Activated T-cell treated with anti-CD3 and anti-CD28 coated beads, Interleukin-2, amount 50 U/mL, for 4 hours (primary cell): ENCODE measurements around the gene FGFBP2. TPM values are rescaled to one million over a fixed set of nuclear protein-coding genes. Genes with fewer than 3 reads are reported as not detected.

Experiments
- ATAC-seq, 2 donors: fragments of 200-7000 bp; cut with Tn5 transposase; one replicate each; pipeline ENCODE4 v1.10.0; 2021
- DNase-seq: peaks from one replicate; pipeline ENCODE4 v3.0.0-alpha.2; 2020
- H3K27me3 Mint-ChIP-seq: one replicate; pipeline ENCODE4 v1.8.0; 2021; ENCODE audit warnings: low read depth, mixed read lengths
- H3K36me3 Mint-ChIP-seq: one replicate; pipeline ENCODE4 v1.8.0; 2022; ENCODE audit warnings: mixed read lengths; ENCODE audit not compliant: insufficient read depth
- H3K4me1 Mint-ChIP-seq: one replicate; pipeline ENCODE4 v1.8.0; 2021; ENCODE audit warnings: low read depth, mixed read lengths
- H3K4me3 Mint-ChIP-seq: one replicate; pipeline ENCODE4 v1.8.0; 2021; ENCODE audit warnings: mild to moderate bottlenecking, moderate library complexity, mixed read lengths
- H3K9me3 Mint-ChIP-seq: one replicate; pipeline ENCODE4 v1.8.0; 2021; ENCODE audit warnings: mixed read lengths
- total RNA-seq, 3 donors: library from RNA; stranded (reverse); gene quantifications; one replicate each; pipeline ENCODE4 v1.2.1, GENCODE V29; 2021

Gene FGFBP2
- total RNA-seq, 3 donors from 2014 or later: 2.0 to 3.9 (median 3.4) TPM

DNA sequence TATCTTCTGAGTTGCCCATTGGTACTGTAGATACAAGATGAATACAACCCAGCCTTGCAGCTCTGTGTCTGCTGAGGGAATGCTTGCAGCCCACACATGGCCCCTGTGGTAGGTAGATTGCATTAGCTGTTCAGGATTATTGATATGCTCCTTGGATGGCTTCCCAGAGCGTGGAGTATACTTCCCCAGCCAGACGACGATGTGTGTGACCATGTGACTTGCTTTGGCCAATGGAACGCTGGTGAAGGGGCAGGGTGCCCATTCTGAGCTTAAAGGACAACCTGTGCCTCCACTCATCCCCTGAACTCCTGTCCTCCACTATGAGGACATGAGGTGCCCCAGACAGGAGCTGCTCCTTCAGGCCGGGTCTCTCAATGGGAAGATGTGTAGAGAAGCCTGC lies 23.9 kb upstream of the FGFBP2 start:
- Mint-ChIP-seq H3K4me3 (no peak overlapping the region), H3K4me1 (no peaks in the 10 kb centered on the region), H3K36me3 (no peaks in the 10 kb centered on the region), H3K9me3 (no peaks in the 10 kb centered on the region), H3K27me3 (peaks cover 9% of the 10 kb centered on the region)
- no peak for DNase-seq
- ATAC-seq: no peak

- Mint-ChIP-seq H3K4me3 (no peak overlapping the region), H3K36me3 (no peaks in the 10 kb centered on the region), H3K9me3 (no peaks in the 10 kb centered on the region), H3K4me1 (no peaks in the 10 kb centered on the region), H3K27me3 (no peaks in the 10 kb centered on the region)
- no peak for DNase-seq
- ATAC-seq: no peak
Measured at GRCh38 chr4:15983610-15984009, 20.6 kb upstream of the FGFBP2 start.

DNA sequence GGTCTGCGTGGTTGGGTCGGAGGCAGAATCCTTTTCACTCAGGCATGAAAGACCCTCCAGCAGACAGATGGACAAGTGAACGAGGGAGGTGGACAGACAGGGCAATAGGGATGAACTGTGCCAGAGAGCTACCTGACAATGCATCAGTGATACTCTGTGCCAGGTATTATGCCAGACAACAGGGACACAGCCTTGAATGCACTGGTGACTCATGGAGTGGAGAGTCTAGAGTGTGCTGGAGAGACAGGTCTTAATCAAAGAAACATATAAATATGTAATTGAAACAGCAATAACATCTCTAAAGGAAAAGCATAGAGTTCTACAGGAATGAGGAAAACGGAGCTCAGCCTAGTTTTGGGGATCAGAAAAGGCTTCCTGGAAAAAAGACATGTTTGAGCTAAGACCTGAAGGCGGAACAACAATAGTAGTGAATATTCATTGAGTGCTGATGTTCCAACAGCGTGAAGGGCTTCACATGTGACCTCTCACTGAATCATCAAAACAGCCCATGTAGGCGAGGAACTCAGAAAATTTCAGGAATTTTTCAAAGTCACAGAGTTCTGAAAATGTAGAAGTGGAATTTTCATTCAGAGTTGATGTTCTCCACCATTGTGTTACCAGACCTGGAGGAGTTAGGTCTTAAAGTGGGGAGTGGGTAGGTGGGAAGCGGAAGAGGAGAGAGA lies 20.0 kb upstream of the FGFBP2 start:
- Mint-ChIP-seq H3K4me3 (no peak overlapping the region), H3K36me3 (no peaks in the 10 kb centered on the region), H3K9me3 (no peaks in the 10 kb centered on the region), H3K4me1 (no peaks in the 10 kb centered on the region), H3K27me3 (no peaks in the 10 kb centered on the region)
- DNase-seq (no peak), ATAC-seq (no peak)

DNA sequence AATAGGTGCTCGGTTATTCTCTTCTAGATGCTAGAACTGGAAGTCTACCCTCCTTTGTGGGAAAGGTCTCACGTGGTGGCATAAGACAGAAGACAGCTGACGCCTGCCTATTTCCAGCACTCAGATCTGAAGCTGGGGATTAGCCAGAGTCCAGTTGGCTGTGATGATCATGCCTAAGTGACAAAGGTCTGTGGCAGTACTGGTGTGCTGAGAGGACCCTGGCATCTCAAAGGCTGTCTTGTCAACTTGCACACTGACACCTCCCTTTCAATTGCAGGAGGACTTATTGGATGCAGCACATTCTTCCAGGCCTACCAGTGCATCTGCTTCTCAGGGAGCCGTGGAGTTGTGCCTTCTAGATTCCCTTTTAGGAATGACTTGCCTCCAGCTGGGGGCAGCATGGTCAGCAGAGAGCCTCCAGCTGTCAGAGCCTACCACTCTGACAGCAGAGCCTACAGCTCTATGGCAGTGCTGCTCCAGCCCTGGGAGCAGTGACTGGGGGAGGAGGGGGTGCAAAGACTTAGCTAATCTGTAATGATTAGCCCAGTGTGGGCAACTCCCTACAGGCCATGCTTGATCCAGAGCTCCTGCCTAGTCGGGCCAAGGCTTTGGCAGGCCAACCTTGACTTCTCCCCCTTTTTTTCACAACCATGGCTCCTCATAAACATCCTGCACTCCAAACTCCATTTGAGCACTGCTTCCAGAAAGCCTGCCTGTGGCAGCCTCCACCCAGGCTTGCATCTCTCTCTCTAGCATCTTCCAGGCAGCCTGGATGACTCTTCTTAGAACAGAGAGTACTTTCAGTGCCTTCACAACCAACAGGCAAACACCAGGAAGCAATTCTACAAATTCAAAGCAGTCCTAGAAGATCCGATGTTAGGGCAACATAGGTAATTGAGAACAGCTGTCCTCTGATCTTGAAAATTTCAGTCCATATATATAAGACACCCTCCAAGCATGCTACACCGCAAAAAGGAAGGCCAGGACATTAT lies 13.8 kb upstream of the FGFBP2 start:
- Mint-ChIP-seq H3K36me3 (no peaks in the 10 kb centered on the region), H3K27me3 (no peaks in the 10 kb centered on the region), H3K4me3 (no peak overlapping the region), H3K9me3 (no peaks in the 10 kb centered on the region), H3K4me1 (no peaks in the 10 kb centered on the region)
- DNase-seq (no peak), ATAC-seq (no peak)

GRCh38 chr4:15971068-15971801 lies 8.3 kb upstream of the FGFBP2 start:
- ATAC-seq (no peak), DNase-seq (no peak)
- Mint-ChIP-seq H3K36me3 (no peaks in the 10 kb centered on the region), H3K9me3 (no peaks in the 10 kb centered on the region), H3K27me3 (no peaks in the 10 kb centered on the region), H3K4me3 (no peak overlapping the region), H3K4me1 (no peaks in the 10 kb centered on the region)

DNA sequence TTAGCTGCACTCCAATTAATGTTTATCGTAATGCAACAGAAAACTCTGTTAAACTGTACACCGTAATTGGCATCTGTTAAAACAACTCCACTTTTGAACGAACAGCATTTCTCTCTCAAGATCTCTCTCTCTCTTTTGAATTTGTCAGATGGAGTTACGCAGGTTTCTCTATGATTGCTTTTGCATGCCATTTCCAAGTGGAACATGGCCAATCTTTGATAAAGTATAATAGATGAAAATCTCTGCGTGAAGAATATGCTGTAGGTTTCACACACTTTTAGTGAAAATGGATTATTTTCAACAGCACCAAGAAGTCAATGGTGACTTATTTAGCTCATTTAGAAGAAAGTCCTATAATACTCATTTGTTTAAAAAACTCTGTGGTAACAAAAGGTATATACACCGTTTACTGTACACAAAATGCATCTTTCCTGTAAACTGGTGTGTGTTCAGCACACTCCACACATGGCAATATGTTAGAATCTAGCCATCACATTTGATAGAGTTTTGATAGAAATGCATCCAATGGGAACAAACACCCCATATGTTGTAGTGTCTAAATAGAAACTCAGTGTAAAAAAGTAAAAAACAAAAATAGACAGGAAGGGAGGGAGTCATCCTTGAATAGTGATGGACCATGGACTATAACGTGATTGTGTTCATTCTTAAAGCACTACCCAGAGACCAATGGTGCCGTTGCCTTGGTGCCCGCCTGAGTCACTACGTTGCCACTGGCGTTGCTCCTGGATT lies 5.8 kb upstream of the FGFBP2 start:
- no peaks in the 10 kb centered on the region for H3K27me3 Mint-ChIP-seq

DNA sequence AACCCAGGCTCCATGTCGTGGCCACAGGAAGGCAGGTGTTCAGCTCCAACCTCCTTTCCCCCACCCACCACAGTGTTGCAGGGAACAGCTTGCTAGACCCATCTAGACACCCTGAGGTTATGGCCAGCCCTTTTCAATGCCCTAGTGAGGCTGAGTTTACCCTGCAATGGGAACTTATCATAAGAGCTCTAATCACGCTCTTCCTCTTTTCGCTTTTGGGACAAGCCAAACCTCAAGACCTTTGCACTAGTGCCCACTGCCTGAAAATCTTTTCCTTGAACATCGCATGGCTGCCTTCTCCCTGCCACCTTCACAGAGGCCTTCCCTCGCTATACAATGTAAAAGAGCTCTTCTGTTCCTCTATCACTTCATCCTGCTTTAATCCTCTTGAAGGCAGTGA lies 2.4 kb upstream of the FGFBP2 start:
- Mint-ChIP-seq H3K4me1 (peaks cover 13% of the 10 kb centered on the region), H3K4me3 (no peak overlapping the region), H3K9me3 (no peaks in the 10 kb centered on the region), H3K36me3 (no peaks in the 10 kb centered on the region), H3K27me3 (no peaks in the 10 kb centered on the region)
- DNase-seq (no peak), ATAC-seq (no peak)

More for the DNA sequence above, 5.8 kb upstream of the FGFBP2 start:
- Mint-ChIP-seq H3K36me3 (no peaks in the 10 kb centered on the region), H3K4me1 (peaks cover 4% of the 10 kb centered on the region), H3K4me3 (no peak overlapping the region), H3K9me3 (no peaks in the 10 kb centered on the region)
- DNase-seq (no peak), ATAC-seq (no peak)

DNA sequence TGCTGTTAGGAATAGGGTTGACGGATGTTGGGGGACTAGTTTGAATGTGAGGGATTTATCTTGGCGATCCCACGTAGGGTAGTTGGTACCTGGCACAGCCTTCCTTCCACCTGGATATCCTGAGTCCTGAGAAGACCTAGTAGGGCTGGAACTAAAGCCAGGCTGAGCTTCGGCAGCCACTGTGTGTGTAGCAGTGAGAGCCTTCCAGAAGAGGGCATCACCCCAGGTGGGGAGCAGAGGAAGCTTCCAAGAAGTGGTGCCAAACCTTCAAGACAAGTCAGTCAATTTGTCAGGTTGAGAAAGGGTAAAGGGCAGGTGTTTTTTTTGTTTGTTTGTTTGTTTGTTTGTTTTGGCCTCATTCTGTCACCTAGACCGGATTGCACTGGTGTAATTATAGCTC lies 1.2 kb upstream of the FGFBP2 start:
- no peaks in the 10 kb centered on the region for H3K9me3 Mint-ChIP-seq
- H3K4me3 Mint-ChIP-seq: no peak overlapping the region
- DNase-seq: no peak
- ATAC-seq: no peak
- H3K4me1 Mint-ChIP-seq: peaks cover 13% of the 10 kb centered on the region
- H3K36me3 Mint-ChIP-seq: no peaks in the 10 kb centered on the region
- no peaks in the 10 kb centered on the region for H3K27me3 Mint-ChIP-seq

- H3K4me3 Mint-ChIP-seq: peak overlapping the region; percentile 7
- DNase-seq: no peak
Measured at GRCh38 chr4:15963576-15963975, 601 bp upstream of the FGFBP2 start.

DNA sequence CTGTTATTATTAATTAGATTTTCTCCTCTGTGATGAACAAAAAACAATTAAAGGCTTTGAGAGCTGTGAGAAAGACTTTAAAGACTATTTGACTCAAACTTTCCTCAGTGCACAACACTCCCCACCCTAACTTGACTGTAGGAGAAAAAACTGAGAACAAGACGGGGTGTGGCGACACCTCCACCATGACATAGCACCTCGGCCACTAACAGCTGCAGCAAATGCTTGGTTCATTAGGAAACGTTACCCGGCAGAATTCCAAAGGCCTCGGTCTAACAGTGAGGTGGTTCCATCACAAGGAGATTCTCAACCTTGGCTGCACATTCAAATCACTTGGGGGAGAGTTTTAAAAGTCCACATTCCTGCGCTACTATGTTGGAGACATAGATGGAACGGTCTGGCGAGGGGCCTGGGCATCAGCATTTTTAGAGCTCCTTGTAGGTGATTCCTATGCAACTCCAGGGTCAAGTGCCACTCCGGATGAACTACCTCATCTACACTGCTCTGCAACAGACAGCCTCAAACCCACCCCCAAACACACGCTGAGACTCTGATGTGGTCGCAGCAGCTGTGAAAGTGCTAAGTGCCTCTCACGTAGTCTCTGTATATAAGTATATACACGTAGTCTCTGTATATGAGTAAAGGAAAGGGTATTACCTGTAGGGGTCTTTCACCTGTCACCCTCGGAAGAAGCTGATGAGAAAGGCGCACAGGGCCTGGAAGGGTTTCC lies 1.0 kb downstream of the FGFBP2 start:
- peak in 1 of 2 donors; percentile 33 for ATAC-seq

More at GRCh38 chr4:15963576-15963975, 601 bp upstream of the FGFBP2 start:
- H3K36me3 Mint-ChIP-seq: no peaks in the 10 kb centered on the region
- H3K9me3 Mint-ChIP-seq: no peaks in the 10 kb centered on the region
- no peaks in the 10 kb centered on the region for H3K27me3 Mint-ChIP-seq
- peaks cover 13% of the 10 kb centered on the region for H3K4me1 Mint-ChIP-seq
- peak; percentile 75 to 79 for ATAC-seq

DNA sequence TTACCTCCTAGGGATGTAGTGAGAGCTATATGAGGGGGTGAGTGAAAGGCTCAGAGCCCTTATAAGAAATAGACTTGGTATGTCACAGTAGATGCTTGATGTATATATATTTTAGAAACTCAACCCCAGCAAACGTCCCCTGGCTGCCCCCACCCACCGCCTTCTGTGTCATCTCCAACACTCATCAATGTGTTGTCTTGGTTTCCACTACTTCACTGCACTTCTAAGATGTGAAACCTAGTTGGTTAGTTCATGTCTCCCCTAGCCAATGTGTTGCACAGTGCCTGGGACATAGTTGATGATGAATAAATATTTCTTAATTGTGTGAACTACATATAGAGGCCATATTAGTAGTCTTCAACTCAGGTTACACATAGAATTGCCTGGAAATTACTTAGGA lies 4.4 kb downstream of the FGFBP2 start:
- H3K4me1 Mint-ChIP-seq: peaks cover 13% of the 10 kb centered on the region
- H3K27me3 Mint-ChIP-seq: peaks cover 4% of the 10 kb centered on the region
- no peak overlapping the region for H3K4me3 Mint-ChIP-seq
- H3K36me3 Mint-ChIP-seq: no peaks in the 10 kb centered on the region
- ATAC-seq (peak in 1 of 2 donors; percentile 30), DNase-seq (no peak)
- no peaks in the 10 kb centered on the region for H3K9me3 Mint-ChIP-seq

More for the DNA sequence above, 1.0 kb downstream of the FGFBP2 start:
- Mint-ChIP-seq H3K4me3 (peak overlapping the region; percentile 53), H3K27me3 (no peaks in the 10 kb centered on the region), H3K36me3 (no peaks in the 10 kb centered on the region), H3K4me1 (peaks cover 13% of the 10 kb centered on the region), H3K9me3 (no peaks in the 10 kb centered on the region)
- DNase-seq: no peak

- ATAC-seq (peak; percentile 88 to 90), DNase-seq (peak; percentile 73)
- peaks cover 4% of the 10 kb centered on the region for H3K27me3 Mint-ChIP-seq
- H3K4me3 Mint-ChIP-seq: no peak overlapping the region
- no peaks in the 10 kb centered on the region for H3K9me3 Mint-ChIP-seq
- H3K36me3 Mint-ChIP-seq: no peaks in the 10 kb centered on the region
- H3K4me1 Mint-ChIP-seq: peaks cover 4% of the 10 kb centered on the region
Measured at GRCh38 chr4:15956179-15956850, 6.7 kb downstream of the FGFBP2 start.

- no peak for ATAC-seq
- no peak for DNase-seq
- peaks cover 4% of the 10 kb centered on the region for H3K4me1 Mint-ChIP-seq
- H3K4me3 Mint-ChIP-seq: no peak overlapping the region
- H3K9me3 Mint-ChIP-seq: no peaks in the 10 kb centered on the region
- no peaks in the 10 kb centered on the region for H3K36me3 Mint-ChIP-seq
- H3K27me3 Mint-ChIP-seq: peaks cover 4% of the 10 kb centered on the region
Measured at GRCh38 chr4:15955670-15956069, 7.3 kb downstream of the FGFBP2 start.
